SK-N-SH (cell line): ENCODE measurements around the gene KCNQ4. TPM values are rescaled to one million over a fixed set of nuclear protein-coding genes. Genes with fewer than 3 reads are reported as not detected.

Source experiments
- CTCF ChIA-PET: fragments of 300-600, 350-600 bp; formaldehyde crosslinking; extraction: SDS; loops from one replicate; lab custom pipeline; 2021; lab: Yijun Ruan, JAX
- POLR2A ChIA-PET: fragments of 350-600 bp; sonication (Branson Sonifier 250); formaldehyde crosslinking; extraction: SDS; loops from one replicate; lab custom pipeline; 2020; ENCODE audit warnings: antibody characterized with exemption, inconsistent platforms; lab: Yijun Ruan, JAX
- DNase-seq: peaks from one replicate; pipeline ENCODE4 v3.0.0; 2012
- H2AFZ ChIP-seq: fragments of 200-600 bp; sonication (generic); 2 replicates; pipeline ENCODE4 v1.8.1; 2016; ENCODE audit warnings: antibody characterized with exemption, mild to moderate bottlenecking, low read depth
- H3F3A ChIP-seq: fragments of 200-600 bp; sonication (generic); replicated peaks from 2 replicates; pipeline ENCODE3; 2016; ENCODE audit warnings: antibody characterized with exemption, mild to moderate bottlenecking; ENCODE audit not compliant: insufficient read depth
- H3K27ac ChIP-seq, 2 experiments: fragments of 200-500 bp in 1 of 2; fragments of 200-600 bp in 1 of 2; sonication (Bioruptor generic) in 1 of 2; sonication (generic), shearing (Covaris generic) in 1 of 2; 2 replicates each; pipeline versions ENCODE4 v1.5.1 to v1.6.1; 2014 to 2016; ENCODE audit warnings: low read depth in 2 of 2, inconsistent platforms in 1 of 2, low read length in 1 of 2, mild to moderate bottlenecking in 1 of 2, mixed read lengths in 1 of 2
- H3K27me3 ChIP-seq: fragments of 200-600 bp; sonication (generic), shearing (Covaris generic); 2 replicates; pipeline ENCODE4 v1.6.1; 2016; ENCODE audit warnings: mixed run types; ENCODE audit not compliant: insufficient read depth
- H3K36me3 ChIP-seq, 2 experiments: fragments of 200-500 bp in 1 of 2; fragments of 200-600 bp in 1 of 2; sonication (Bioruptor generic) in 1 of 2; sonication (generic) in 1 of 2; replicated peaks in 1 of 2; 2 replicates each; pipeline versions ENCODE3 to v1.5.1; 2014 to 2016; ENCODE audit warnings: low read length in 1 of 2, mild to moderate bottlenecking in 1 of 2; ENCODE audit not compliant: insufficient read depth in 2 of 2, control insufficient read depth in 1 of 2
- H3K4me1 ChIP-seq, 2 experiments: fragments of 200-500 bp in 1 of 2; fragments of 200-600 bp in 1 of 2; sonication (Bioruptor generic) in 1 of 2; sonication (generic), shearing (Covaris generic) in 1 of 2; 2 replicates each; pipeline versions ENCODE4 v1.5.1 to v1.6.1; 2014 to 2016; ENCODE audit warnings: low read depth in 1 of 2, low read length in 1 of 2, mixed run types in 1 of 2; ENCODE audit not compliant: insufficient read depth in 2 of 2, control insufficient read depth in 1 of 2
- H3K4me2 ChIP-seq: fragments of 200-600 bp; sonication (generic), shearing (Covaris generic); 2 replicates; pipeline ENCODE4 v1.6.1; 2017; ENCODE audit warnings: mixed run types
- H3K4me3 ChIP-seq, 2 experiments: fragments of 200-500 bp in 1 of 2; fragments of 200-600 bp in 1 of 2; sonication (Bioruptor generic) in 1 of 2; sonication (generic), shearing (Covaris generic) in 1 of 2; 2 replicates each; pipeline versions ENCODE4 v1.5.1 to v1.8.1; 2014 to 2016; ENCODE audit warnings: low read depth in 2 of 2, inconsistent platforms in 1 of 2, low read length in 1 of 2, mild to moderate bottlenecking in 1 of 2, mixed read lengths in 1 of 2, moderate library complexity in 1 of 2
- H3K79me2 ChIP-seq: fragments of 200-600 bp; sonication (generic); 2 replicates; pipeline ENCODE4 v1.8.1; 2017; ENCODE audit warnings: mild to moderate bottlenecking; ENCODE audit not compliant: insufficient read depth
- H3K9ac ChIP-seq: fragments of 200-600 bp; sonication (generic); 2 replicates; pipeline ENCODE4 v1.6.1; 2017; ENCODE audit warnings: mixed run types
- H3K9me2 ChIP-seq: fragments of 200-600 bp; sonication (generic); 2 replicates; pipeline ENCODE4 v1.6.1; 2017; ENCODE audit warnings: mixed run types
- H3K9me3 ChIP-seq: fragments of 200-600 bp; sonication (generic); 2 replicates; pipeline ENCODE4 v1.6.1; 2017; ENCODE audit warnings: mixed run types, mild to moderate bottlenecking, moderate library complexity
- H4K20me1 ChIP-seq: fragments of 200-600 bp; sonication (generic); 2 replicates; pipeline ENCODE4 v1.6.1; 2017; ENCODE audit warnings: mild to moderate bottlenecking, mixed run types; ENCODE audit not compliant: insufficient read depth
- CHD2 ChIP-seq: fragments of 150-350 bp; IDR thresholded peaks from 2 replicates; pipeline ENCODE4 v1.6.1; 2018; ENCODE audit warnings: low read length; ENCODE audit not compliant: partially characterized antibody
- ELF1 ChIP-seq: IDR thresholded peaks from 2 replicates; pipeline ENCODE4 v1.4.0; 2012
- GATA2 ChIP-seq: sonication (generic); formaldehyde crosslinking; IDR thresholded peaks from 2 replicates; pipeline ENCODE4 v1.5.0; 2020; ENCODE audit warnings: mild to moderate bottlenecking, missing genetic modification reagents
- IRF3 ChIP-seq: fragments of 150-350 bp; IDR thresholded peaks from 2 replicates; pipeline ENCODE4 v1.6.1; 2016; ENCODE audit warnings: mild to moderate bottlenecking, low read depth, low read length
- NFIC ChIP-seq: IDR thresholded peaks from 2 replicates; pipeline ENCODE4 v1.4.0; 2012; ENCODE audit warnings: borderline replicate concordance
- PBX3 ChIP-seq: IDR thresholded peaks from 2 replicates; pipeline ENCODE4; 2012
- POLR2AphosphoS5 ChIP-seq: IDR thresholded peaks from 2 replicates; pipeline ENCODE4 v1.6.1; 2012; ENCODE audit warnings: low read depth, low read length
- RAD21 ChIP-seq: IDR thresholded peaks from 2 replicates; pipeline ENCODE4 v1.6.1; 2012; ENCODE audit warnings: mild to moderate bottlenecking, low read length
- SIN3A ChIP-seq: IDR thresholded peaks from 2 replicates; pipeline ENCODE4 v1.6.1; 2012; ENCODE audit warnings: low read depth, mild to moderate bottlenecking, low read length, moderate library complexity, borderline replicate concordance
- SMC3 ChIP-seq: IDR thresholded peaks from 2 replicates; pipeline ENCODE4 v1.6.1; 2012; ENCODE audit warnings: low read depth, low read length, improper control_type of control experiment
- TEAD4 ChIP-seq: IDR thresholded peaks from 2 replicates; pipeline ENCODE4 v1.4.0; 2012; ENCODE audit warnings: mild to moderate bottlenecking, borderline replicate concordance; ENCODE audit not compliant: insufficient read depth
- YY1 ChIP-seq: IDR thresholded peaks from 2 replicates; pipeline ENCODE4 v1.4.0; 2012; ENCODE audit warnings: low read depth, mild to moderate bottlenecking
- WGBS: methylation state at CpG from one replicate; pipeline ENCODE4 v1.1.6; 2017; ENCODE audit warnings: low lambda C conversion rate; 5-methylcytosine and 5-hydroxymethylcytosine counted together
- polyA plus RNA-seq, 3 experiments: library from polyadenylated mRNA; depleted of rRNA; stranded (reverse); fragments of >200 nt; gene quantifications; 2 replicates each; pipeline ENCODE4 v1.2.3, GENCODE V29; 2012
- TF ChIP-seq, protein P1 (sequence below): IDR thresholded peaks from 2 replicates; pipeline ENCODE4 v1.4.0; 2012; ENCODE audit warnings: low read depth, borderline replicate concordance
- TF ChIP-seq, protein P2 (sequence below): fragments of 150-350 bp; IDR thresholded peaks from 2 replicates; pipeline ENCODE4 v1.6.1; 2017; ENCODE audit warnings: antibody characterized with exemption, low read length, low read depth, borderline replicate concordance

KCNQ4 gene
- polyA plus RNA-seq, 1 of the 3 experiments (the other 2 are of a cell fraction) = 0.15 TPM

- Histone ChIP-seq H4K20me1 (no peaks in the 10 kb centered on the region), H3K27ac (no peak overlapping the region), H3K9me2 (no peaks in the 10 kb centered on the region), H3K27me3 (no peaks in the 10 kb centered on the region; the same call in 1 of the 2 replicates), H3K4me2 (no peak overlapping the region), H3K4me1 (no peaks in the 10 kb centered on the region), H3K79me2 (no peaks in the 10 kb centered on the region), H2AFZ (no peak overlapping the region), H3K36me3 (no peaks in the 10 kb centered on the region), H3F3A (no peaks in the 10 kb centered on the region), H3K9ac (no peak overlapping the region), H3K9me3 (no peaks in the 10 kb centered on the region), H3K4me3 (no peak overlapping the region)
- 70% methylated on average over 6 of the region's 6 CpGs for WGBS
- ChIA-PET POLR2A (no interaction called here), CTCF (no interaction called here)
- TF ChIP-seq NFIC (no peak), SMC3 (no peak), PBX3 (no peak), RAD21 (no peak), YY1 (no peak), SIN3A (no peak), GATA2 (CRISPR knock-in tag) (no peak), IRF3 (no peak), TEAD4 (no peak)
- TF ChIP-seq, protein P1, sequence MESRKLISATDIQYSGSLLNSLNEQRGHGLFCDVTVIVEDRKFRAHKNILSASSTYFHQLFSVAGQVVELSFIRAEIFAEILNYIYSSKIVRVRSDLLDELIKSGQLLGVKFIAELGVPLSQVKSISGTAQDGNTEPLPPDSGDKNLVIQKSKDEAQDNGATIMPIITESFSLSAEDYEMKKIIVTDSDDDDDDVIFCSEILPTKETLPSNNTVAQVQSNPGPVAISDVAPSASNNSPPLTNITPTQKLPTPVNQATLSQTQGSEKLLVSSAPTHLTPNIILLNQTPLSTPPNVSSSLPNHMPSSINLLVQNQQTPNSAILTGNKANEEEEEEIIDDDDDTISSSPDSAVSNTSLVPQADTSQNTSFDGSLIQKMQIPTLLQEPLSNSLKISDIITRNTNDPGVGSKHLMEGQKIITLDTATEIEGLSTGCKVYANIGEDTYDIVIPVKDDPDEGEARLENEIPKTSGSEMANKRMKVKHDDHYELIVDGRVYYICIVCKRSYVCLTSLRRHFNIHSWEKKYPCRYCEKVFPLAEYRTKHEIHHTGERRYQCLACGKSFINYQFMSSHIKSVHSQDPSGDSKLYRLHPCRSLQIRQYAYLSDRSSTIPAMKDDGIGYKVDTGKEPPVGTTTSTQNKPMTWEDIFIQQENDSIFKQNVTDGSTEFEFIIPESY = no peak
- TF ChIP-seq, protein P2, sequence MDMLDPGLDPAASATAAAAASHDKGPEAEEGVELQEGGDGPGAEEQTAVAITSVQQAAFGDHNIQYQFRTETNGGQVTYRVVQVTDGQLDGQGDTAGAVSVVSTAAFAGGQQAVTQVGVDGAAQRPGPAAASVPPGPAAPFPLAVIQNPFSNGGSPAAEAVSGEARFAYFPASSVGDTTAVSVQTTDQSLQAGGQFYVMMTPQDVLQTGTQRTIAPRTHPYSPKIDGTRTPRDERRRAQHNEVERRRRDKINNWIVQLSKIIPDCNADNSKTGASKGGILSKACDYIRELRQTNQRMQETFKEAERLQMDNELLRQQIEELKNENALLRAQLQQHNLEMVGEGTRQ = no peak
- DNase-seq = no peak
Measured at GRCh38 chr1:40808909-40809308, 25.3 kb downstream of the KCNQ4 start.

DNA sequence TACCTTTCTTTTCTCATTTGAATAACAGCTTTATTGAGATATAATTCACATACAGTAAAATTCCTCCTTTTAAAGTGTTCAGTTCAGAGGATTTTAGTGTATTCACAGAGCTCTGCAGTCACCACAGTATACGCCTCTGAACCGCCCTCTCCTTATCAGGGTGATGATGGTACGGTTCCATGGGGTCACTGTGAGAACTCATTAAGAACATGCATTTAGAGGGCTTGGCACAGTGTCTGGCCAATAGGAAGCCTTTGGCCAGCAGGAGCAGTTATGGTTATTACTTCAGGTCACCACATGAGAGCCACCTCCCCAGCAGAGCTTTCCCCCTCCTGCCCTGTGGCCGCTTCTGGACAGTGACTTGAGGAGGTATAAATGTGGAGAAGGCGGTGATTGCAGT, 27.3 kb downstream of the KCNQ4 start:
- no peak for TF ChIP-seq ELF1
- TF ChIP-seq CHD2 = no peak
- TF ChIP-seq YY1 = no peak
- TF ChIP-seq POLR2AphosphoS5 = no peak
- Histone ChIP-seq H3F3A (no peaks in the 10 kb centered on the region), H3K9me2 (no peaks in the 10 kb centered on the region), H3K27ac (no peak overlapping the region), H3K4me3 (no peak overlapping the region), H3K4me2 (no peak overlapping the region), H3K79me2 (no peaks in the 10 kb centered on the region), H3K4me1 (no peaks in the 10 kb centered on the region), H2AFZ (no peak overlapping the region), H3K9me3 (no peaks in the 10 kb centered on the region), H3K9ac (no peak overlapping the region), H3K27me3 (no peaks in the 10 kb centered on the region; the same call in 1 of the 2 replicates), H4K20me1 (no peaks in the 10 kb centered on the region), H3K36me3 (no peaks in the 10 kb centered on the region)
- ChIA-PET CTCF (interaction anchor here (0.8 to 1.8 kb wide), 2 partner anchors 9 to 39 kb away, joined by 3 to 10 read pairs; no protein-coding TSS in a partner anchor), POLR2A (no interaction called here)
- WGBS = 82% methylated on average over 5 of the region's 5 CpGs
- DNase-seq = no peak
